ENCODE data around the gene SCIMP.
A peak's percentile ranks its signal among the peaks of the same experiment; 100 is the strongest.
"Not testable (repeated sequence)": the region's sequence is repeated elsewhere in the genome, so short reads cannot be mapped to it uniquely, and the experiment has no call there.

SCIMP gene

DNA sequence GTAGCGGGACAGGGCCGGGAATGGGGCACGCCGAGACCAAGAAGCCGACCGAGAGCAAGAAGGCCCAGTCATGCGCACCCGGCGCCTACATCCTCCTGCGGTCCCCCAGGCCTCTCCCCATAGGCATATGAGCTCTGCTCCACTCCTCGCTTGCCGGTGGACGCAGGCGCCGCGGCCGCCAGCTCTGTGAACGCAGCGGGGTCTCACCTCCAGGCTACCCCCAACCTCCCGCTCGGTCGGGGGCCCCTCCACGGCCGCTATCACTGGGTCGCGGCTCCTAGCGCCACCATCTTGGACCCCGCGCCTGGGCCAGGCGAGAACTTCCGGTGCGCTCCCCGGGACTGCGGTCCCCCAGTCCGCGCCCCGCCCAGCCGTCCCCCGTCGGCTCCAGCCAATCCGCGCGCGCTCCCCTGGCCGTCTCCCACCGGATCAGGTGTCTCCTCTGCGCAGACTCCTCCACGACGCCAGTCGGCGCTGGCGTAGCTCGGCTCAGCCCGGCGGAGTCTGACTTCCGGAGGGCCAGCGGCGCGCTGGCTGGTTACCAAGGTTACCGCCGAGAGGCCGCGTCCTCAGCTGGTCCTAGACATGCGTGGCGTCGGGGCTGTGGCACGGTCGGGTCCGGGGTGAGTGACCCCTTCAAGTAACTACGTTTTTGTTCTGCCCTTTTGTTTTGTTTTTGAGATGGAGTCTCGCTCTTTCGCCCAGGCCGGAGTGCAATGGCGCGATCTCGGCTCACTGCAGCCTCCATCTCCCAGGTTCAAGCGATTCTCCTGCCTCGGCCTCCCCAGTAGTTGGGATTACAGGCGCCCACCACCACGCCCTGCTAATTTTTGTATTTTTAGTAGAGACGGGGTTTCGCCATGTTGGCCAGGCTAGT is 42.9 kb downstream of the SCIMP start, which contains the start of gene ZNF594:
Gene ZNF594 (minus strand): TSS at position 328 of the 877 bp plus-strand sequence. CDS start 7,612 bp downstream, outside the sequence.
- DNase-seq (ENCODE audit: low spot score) = peak; percentile 97
- no peak for FAIRE-seq

DNA sequence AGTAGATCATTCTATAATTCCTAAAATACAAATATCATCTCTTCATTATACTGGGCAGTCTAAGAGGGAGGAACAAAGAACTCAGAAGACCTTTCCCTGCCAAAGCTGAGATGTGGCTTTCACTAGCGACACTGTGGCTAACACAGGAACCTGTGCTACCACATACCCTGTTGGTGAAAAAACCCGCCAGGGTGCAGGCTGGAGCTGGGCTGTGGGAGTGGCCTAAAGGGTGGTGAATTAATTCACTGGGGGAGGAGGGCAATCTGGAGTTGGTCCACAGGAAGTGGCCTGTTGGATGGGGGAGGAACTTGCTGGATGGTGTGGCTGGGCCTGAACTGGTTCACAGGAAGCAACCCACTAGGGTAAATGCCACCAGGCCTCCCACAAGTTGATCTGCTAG is 50.4 kb downstream of the SCIMP start:
- no peak for DNase-seq (ENCODE audit: low spot score)
- no peak for FAIRE-seq

DNA sequence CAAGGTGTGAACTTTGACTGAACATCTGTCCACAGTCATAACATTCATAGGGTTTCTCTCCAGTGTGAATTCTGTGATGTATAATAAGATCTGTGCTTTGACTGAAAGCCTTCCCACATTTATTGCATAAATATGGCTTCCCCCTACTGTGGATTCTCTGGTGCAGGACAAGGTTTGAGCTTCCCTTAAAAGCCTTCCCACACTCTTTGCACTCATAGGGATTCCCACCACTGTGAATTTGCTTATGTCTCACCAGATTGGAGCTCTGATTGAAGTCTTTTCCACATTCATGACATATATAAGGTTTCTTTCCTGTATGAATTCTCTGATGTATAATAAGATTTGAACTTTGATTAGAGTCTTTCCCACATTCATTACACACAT is 51.3 kb downstream of the SCIMP start:
- no peak for DNase-seq (ENCODE audit: low spot score)

DNA sequence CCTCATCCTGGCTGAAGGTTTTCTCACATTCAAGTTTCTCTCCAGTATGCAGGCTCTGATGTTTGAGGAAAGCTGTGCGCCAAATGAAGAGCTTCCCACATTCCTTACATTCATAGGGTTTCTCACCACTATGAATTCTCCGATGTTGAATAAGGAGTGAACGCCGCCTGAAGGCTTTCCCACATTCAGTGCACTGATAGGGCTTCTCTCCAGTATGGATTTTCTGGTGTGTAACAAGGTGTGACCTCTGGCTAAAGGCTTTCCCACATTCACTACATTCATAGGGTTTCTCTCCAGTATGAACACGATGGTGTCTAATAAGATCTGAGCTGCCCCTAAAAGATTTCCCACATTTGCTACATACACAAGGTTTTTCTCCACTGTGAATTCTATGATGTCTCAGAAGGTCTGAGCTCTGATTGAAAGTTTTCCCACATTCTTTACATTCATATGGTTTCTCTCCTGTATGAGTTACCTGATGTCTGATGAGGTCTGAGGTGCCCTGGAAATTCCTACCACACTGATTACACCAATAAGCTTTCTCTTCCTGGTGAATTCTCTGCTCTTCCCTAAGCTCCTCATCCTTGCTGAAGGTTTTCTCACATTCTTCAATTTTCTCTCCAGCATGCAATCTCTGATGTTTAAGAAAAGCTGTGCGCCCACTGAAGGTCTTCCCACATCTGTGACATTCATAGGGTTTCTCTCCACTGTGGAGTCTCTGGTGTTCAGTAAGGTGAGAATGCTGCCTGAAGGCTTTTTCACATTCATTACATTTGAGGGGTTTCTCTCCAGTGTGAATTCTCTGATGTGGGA is 51.9 kb downstream of the SCIMP start:
- FAIRE-seq = no peak

More for the DNA sequence above, 51.3 kb downstream of the SCIMP start:
- FAIRE-seq = no peak

DNA sequence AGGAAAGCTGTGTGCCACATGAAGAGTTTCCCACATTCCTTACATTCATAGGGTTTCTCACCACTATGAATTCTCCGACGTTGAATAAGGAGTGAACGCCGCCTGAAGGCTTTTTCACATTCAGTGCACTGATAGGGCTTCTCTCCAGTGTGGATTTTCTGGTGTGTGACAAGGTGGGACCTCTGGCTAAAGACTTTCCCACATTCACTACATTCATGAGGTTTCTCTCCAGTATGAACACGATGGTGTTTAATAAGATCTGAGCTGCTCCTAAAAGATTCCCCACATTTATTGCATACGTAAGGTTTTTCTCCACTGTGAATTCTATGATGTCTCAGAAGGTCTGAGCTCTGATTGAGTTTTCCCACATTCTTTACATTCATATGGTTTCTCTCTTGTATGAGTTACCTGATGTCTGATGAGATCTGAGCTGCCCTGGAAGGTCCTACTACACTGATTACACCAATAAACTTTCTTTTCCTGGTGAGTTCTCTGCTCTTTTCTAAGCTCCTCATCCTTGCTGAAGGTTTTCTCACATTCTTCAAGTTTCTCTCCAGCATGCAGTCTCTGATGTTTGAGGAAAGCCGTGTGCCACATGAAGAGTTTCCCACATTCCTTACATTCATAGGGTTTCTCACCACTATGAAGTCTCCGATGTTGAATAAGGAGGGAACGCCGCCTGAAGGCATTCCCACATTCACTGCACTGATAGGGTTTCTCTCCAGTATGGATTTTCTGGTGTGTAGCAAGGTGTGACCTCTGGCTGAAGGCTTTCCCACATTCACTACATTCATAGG is 53.0 kb downstream of the SCIMP start:
- DNase-seq (ENCODE audit: low spot score) = no peak
- no peak for FAIRE-seq

More for the DNA sequence above, 51.9 kb downstream of the SCIMP start:
- no peak for DNase-seq (ENCODE audit: low spot score)

DNA sequence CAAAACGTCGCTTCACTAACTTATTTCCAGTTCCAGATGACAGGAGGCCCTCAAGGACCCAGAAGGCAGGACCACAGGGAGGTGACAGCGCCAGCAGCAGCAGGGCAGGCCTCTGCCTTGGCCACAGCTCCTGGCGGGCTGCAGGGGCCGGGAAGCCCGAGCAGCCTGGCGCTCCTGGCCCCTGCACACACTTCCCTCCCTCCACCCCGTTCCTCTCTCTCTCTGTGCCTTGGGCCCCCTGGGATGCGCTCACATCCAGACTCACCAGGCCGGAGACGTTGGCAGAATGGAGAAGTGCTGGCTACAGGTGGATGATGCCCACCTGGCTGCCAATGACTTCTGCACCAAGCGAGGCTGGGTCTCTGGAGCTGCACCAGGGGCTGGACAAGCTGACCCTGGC is 55.7 kb downstream of the SCIMP start:
- FAIRE-seq (no peak), DNase-seq (ENCODE audit: low spot score) (no peak)

DNA sequence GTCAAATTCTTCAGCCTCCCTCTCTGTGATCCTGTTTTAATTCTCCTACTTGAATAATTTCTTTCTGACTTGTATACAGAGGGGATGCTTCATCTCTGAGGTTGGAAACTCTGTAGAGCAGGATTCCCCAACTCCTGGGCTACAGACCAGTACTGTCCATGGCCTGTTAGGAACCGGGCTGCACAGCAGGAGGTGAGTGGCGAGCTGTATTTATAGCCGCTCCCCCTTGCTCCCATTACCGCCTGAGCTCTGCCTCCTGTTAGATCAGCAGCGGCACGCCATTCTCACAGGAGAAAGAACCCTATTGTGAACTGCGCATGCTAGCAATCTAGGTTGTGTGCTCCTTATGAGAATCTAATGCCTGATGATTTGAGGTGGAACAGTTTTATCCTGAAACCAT is 59.6 kb downstream of the SCIMP start:
- FAIRE-seq; DNase-seq (ENCODE audit: low spot score): not testable (repeated sequence)

DNA sequence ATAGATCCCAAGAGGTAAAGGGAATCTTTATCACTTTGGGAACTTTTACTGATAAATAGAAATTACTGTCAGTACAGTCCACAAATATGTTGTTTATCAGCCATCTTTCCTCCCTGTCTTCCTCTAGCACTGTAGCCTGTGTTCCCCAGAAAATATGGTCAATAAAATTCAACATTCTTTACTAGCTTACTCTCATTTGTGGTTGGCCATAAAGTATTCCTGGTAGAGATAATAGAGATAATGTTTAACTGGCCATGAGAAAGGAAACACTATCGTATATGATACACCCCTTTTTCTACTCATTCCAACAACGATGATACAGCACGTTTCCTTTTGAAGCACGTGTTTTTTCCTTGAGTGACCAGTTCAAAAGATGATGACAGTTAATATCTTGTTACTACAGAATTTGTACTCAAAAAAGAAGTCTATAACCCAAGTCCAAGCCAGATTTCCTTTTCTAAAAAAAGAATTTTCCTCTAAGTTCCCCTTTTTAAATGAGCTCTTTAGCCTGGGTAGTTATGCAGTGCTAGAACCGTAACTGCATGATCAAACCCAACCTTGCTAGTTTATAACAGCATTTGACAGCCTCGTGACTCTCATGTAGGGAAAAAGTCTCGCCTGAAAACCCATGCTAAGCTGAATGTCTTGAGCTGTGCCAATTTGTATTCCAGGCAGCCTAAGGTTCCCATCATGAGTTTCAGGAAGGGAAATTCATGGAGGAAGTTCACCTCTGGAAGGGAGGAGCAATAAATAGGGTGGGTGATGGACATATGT is 68.7 kb downstream of the SCIMP start:
- FAIRE-seq; DNase-seq (ENCODE audit: low spot score): not testable (repeated sequence)

DNA sequence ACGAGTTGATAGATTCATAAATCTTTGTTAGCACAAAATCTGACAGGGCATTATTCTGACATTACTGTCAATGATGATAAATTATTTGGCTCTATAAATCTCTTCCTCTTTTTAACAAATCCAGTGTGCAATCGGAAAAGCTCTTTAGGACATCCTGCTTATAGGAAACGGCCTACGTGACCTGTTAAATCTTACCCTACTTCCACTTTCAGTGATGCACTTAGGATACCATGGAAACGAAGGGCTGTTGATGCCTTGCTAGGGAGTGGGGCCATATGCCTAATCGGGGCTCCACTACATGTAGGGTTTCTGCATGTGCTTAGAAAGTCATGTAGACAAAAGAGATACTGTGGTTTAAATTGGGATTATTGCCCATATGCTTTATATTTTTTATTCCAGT is 70.2 kb downstream of the SCIMP start:
- FAIRE-seq = no peak

DNA sequence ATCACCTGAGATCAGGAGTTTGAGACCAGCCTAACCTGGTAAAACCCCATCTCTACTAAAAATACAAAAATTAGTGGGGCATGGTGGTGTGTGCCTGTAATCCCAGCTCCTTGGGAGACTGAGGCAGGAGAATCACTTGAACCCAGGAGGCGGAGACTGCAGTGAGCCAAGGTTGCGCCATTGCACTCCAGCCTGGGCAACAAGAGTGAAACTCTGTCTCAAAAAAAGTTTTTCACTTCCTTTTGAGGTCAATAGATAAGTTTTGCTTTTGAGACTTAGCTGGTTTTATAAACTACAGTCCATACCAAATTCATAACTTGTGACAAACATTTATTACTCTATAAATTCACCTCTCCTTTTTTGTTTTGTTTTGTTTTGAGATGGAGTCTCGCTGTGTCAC is 72.9 kb downstream of the SCIMP start:
- DNase-seq (ENCODE audit: low spot score); FAIRE-seq: not testable (repeated sequence)

More for the DNA sequence above, 70.2 kb downstream of the SCIMP start:
- DNase-seq (ENCODE audit: low spot score) = no peak

DNA sequence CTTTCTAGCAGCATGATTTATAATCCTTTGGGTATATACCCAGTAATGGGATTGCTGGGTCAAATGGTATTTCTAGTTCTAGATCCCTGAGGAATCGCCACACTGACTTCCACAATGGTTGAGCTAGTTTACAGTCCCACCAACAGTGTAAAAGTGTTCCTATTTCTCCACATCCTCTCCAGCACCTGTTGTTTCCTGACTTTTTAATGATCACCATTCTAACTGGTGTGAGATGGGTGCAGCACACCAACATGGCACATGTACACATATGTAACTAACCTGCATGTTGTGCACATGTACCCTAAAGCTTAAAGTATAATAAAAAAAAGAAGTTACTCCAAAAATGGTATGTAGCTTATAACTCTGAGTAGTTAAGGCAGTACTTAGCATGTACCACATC is 74.0 kb downstream of the SCIMP start:
- DNase-seq (ENCODE audit: low spot score); FAIRE-seq: not testable (repeated sequence)

Measured in urothelium cell line (cell line).